Epithelial cell of proximal tubule (primary cell): ENCODE data around the gene ADSS1. TPM values are rescaled to one million over a fixed set of nuclear protein-coding genes. Genes with fewer than 3 reads are reported as not detected.

Source experiments
- DNase-seq: peaks from one replicate; pipeline ENCODE4 v3.0.0-alpha.2; 2011; ENCODE audit warnings: low read depth
- H3K4me3 ChIP-seq: 2 replicates; pipeline ENCODE4 v1.5.1; 2011; ENCODE audit warnings: low read depth, mild to moderate bottlenecking, low read length
- total RNA-seq: library from RNA; depleted of rRNA; stranded (reverse); fragments of >200 nt; gene quantifications from 2 replicates; pipeline ENCODE4 v1.2.3, GENCODE V29; 2015
- TF ChIP-seq, protein P1 (sequence below): conservative IDR thresholded peaks from 2 replicates; pipeline ENCODE4 v1.5.1; 2012; ENCODE audit warnings: low read depth, mild to moderate bottlenecking, low read length

ADSS1 gene
- total RNA-seq, 1 donor from 2014 or later = 2.3 TPM

DNA sequence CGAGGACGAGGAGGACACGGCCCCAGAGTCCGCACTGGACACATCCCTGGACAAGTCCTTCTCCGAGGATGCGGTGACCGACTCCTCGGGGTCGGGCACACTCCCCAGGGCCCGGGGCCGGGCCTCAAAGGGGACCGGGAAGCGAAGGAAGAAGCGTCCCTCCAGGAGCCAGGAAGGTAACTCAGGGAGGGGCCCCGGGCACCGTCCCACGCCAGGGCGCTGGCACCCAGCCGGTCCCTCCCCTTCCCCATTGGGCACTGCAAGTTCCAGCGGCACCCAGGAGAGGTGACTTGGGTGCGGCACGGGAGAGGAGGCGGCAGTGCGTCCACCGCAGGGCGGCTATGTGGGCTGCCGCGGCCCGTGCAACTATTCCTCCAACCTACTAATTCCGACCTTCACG lies 9.3 kb upstream of the ADSS1 start:
- DNase-seq = no peak
- no peak overlapping the region for H3K4me3 ChIP-seq
- TF ChIP-seq, protein P1, sequence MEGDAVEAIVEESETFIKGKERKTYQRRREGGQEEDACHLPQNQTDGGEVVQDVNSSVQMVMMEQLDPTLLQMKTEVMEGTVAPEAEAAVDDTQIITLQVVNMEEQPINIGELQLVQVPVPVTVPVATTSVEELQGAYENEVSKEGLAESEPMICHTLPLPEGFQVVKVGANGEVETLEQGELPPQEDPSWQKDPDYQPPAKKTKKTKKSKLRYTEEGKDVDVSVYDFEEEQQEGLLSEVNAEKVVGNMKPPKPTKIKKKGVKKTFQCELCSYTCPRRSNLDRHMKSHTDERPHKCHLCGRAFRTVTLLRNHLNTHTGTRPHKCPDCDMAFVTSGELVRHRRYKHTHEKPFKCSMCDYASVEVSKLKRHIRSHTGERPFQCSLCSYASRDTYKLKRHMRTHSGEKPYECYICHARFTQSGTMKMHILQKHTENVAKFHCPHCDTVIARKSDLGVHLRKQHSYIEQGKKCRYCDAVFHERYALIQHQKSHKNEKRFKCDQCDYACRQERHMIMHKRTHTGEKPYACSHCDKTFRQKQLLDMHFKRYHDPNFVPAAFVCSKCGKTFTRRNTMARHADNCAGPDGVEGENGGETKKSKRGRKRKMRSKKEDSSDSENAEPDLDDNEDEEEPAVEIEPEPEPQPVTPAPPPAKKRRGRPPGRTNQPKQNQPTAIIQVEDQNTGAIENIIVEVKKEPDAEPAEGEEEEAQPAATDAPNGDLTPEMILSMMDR = no peak

DNA sequence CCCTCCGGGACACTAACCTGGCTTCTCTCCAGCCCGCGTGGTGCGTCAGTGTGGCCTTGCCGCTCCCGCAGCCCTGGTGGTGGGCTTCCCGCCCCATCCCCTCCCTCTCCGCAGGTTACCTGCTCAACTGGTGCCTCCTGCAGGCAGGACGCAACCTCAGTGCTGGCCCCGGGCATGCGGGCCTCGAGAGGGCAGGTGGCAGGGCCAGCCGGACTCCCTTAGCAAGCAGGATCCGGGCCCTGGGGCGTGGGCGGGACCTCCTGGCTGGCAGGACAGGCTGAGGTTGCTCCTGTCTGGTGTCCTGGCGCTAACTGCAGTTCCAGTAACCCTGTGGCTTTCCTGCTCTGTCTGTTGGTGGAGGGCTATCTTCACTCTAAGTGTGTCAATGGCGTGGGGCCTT lies 8.6 kb upstream of the ADSS1 start:
- TF ChIP-seq, protein P1 = no peak
- DNase-seq = no peak
- H3K4me3 ChIP-seq = no peak overlapping the region

DNA sequence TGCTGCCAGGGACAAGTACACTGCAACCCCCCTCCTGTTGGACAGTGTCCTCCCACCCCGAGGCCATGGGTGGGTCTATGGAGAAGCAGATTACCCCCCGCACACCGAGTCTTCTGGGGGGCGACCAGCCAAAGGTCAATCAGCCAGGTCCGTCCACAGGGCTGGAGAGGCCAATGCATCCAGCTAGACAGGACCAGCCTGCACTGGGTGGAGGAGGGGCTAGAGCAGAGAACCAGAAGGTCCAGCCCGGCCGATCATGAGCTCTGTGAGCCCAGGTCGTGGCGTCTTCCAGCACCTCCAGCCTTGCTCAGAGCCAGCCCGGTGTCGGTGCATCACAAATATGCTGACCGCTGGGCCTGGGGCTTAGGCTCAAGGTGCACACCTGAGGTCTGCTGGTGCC lies 8.2 kb upstream of the ADSS1 start:
- no peak overlapping the region for H3K4me3 ChIP-seq
- DNase-seq = no peak
- TF ChIP-seq, protein P1 = no peak

DNA sequence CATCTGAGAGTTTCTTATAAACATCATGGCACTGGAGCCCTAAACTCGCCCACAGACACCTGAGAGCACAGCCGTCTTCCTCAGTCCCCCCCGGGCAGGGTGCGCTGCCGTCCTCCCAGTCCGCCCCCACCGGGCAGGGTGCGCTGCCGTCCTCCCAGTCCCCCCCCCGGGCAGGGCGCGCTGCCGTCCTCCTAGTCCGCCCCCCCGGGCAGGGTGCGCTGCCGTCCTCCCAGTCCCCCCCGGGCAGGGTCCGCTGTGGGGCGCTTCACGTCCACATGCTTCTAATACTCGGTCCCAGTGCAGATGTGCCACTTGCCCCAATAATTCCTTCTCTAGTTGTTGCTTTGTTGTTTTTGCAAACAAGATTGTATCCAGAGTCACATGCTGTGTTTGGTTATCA lies 6.9 kb upstream of the ADSS1 start:
- no peak for DNase-seq
- no peak overlapping the region for H3K4me3 ChIP-seq
- TF ChIP-seq, protein P1 = no peak

DNA sequence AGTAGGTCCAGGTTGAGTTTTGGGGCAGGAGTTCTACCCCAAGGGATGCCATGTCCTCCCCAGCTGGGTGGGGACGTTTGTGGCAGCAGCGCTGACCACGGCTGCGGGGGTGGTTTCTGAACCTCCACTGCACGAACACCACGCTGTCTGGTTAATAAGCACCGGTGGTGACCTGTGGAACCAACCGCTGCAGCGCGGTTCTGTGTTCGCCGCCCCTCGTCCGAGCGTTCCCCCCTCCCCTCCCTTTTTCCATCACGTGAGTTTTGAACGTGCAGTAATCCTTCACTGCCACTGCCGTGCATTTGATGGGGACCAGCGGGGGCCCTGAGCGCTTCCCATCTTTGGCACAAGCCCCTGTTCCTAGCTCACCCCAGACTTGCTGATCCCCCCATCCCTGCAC lies 6.4 kb upstream of the ADSS1 start:
- no peak for DNase-seq
- TF ChIP-seq, protein P1 = no peak
- H3K4me3 ChIP-seq = no peak overlapping the region

DNA sequence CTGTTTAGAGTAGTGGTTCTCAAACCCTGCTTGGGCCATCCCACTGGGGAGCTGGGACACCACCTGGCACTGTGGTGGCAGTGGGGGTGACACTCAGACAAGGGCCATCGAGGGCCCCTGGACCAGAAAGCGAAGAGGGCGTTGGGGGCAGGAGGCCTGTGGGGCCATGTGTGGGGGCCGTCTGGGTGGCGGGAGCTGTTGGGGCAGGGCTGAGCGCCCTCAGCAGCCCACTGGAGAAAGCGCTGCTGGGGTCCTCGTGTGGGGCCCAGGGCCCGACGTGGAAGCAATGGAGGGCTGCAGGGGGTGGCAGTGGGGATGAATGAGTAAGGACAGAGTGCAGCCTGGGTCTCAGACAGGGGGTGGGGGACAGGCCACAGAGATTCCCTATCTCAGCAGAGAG lies 5.9 kb upstream of the ADSS1 start:
- TF ChIP-seq, protein P1 = no peak
- DNase-seq = no peak

DNA sequence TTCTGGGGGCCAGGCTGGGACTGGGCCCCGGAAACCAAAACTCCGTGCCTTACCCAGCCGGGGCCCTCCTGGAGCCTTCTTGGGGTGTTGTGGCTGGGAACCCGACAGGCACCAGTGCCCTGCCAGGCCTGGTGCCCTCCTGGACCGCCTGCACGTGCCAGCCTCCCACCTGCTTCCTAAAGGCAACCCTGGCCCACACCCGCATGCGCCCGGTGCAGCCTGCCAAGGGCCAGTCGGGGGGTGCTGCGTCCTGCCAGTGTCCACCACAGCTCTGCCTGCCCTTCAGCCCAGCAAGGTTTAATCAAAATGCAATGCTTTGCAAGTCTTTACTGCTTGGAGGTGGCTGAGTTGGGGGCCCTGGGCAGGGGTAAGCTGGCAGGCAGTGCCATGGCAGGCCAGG lies 5.2 kb upstream of the ADSS1 start:
- TF ChIP-seq, protein P1 = no peak
- no peak for DNase-seq
- H3K4me3 ChIP-seq = no peak overlapping the region

More for the DNA sequence above, 5.9 kb upstream of the ADSS1 start:
- H3K4me3 ChIP-seq = no peak overlapping the region
